ENCODE measurements around the gene TENM3.

Gene TENM3

DNA sequence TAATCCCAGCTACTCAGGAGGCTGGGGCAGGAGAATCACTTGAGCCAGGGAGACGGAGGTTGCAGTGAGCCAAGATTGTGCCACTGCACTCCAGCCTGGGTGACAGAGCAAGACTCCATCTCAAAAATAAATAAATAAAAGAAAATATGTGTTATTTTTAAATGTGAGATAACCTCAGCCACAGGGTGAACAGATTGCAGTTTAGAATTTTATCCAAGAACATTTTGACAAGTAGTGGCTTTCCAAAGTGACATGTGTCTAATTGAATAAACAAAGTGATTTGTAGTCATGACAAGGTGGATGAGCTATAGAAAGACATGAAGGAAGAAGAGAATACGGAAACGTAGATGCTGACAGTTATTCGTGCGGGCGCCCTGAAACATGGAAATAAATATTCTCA lies 497.9 kb downstream of the TENM3 start:
- H3K4me3 ChIP-seq (ENCODE audit: low read length in 2 of 2) = no peak overlapping the region
- H3K27ac ChIP-seq (ENCODE audit: low read depth in 2 of 2, low read length in 2 of 2) = no peak overlapping the region
- H3K9ac ChIP-seq (ENCODE audit: low read depth in 1 of 2, low read length in 2 of 2) = no peak overlapping the region
- no peaks in the 10 kb centered on the region for H3K27me3 ChIP-seq (ENCODE audit: control insufficient read depth in 2 of 2, insufficient read depth in 2 of 2, low read length in 2 of 2)
- H3K36me3 ChIP-seq (ENCODE audit: control insufficient read depth in 2 of 2, insufficient read depth in 2 of 2, low read length in 2 of 2) = no peaks in the 10 kb centered on the region
- H3K9me3 ChIP-seq (ENCODE audit: control insufficient read depth in 2 of 2, low read length in 2 of 2) = no peaks in the 10 kb centered on the region
- no peaks in the 10 kb centered on the region for H3K4me1 ChIP-seq (ENCODE audit: control insufficient read depth in 2 of 2, insufficient read depth in 2 of 2, low read length in 2 of 2)

DNA sequence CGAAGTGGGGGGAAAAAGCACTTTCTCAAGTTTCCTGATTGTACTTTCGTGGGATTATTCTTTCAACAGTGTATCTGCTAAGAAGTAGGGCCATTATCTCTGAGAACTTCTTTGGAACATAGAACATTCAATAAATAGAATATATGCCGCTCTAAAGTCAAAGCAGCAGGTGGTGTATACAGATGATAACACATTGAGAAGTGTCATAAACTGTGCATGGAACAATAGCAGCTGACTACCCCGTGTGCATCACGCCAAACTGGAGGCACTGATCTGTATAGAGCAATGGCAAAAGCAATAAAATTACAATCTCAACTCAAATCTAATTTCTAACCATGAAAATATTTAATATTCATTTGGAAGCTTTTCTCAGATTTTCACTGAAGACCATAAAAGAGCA lies 498.7 kb downstream of the TENM3 start:
- Histone ChIP-seq H3K9ac (ENCODE audit: low read depth in 1 of 2, low read length in 2 of 2) (no peak overlapping the region), H3K27ac (ENCODE audit: low read depth in 2 of 2, low read length in 2 of 2) (no peak overlapping the region), H3K4me1 (ENCODE audit: control insufficient read depth in 2 of 2, insufficient read depth in 2 of 2, low read length in 2 of 2) (no peaks in the 10 kb centered on the region), H3K4me3 (ENCODE audit: low read length in 2 of 2) (no peak overlapping the region), H3K36me3 (ENCODE audit: control insufficient read depth in 2 of 2, insufficient read depth in 2 of 2, low read length in 2 of 2) (no peaks in the 10 kb centered on the region), H3K9me3 (ENCODE audit: control insufficient read depth in 2 of 2, low read length in 2 of 2) (no peaks in the 10 kb centered on the region), H3K27me3 (ENCODE audit: control insufficient read depth in 2 of 2, insufficient read depth in 2 of 2, low read length in 2 of 2) (no peaks in the 10 kb centered on the region)

- H3K4me3 ChIP-seq (ENCODE audit: low read length in 2 of 2) = no peak overlapping the region
- H3K9ac ChIP-seq (ENCODE audit: low read depth in 1 of 2, low read length in 2 of 2) = no peak overlapping the region
- H3K36me3 ChIP-seq (ENCODE audit: control insufficient read depth in 2 of 2, insufficient read depth in 2 of 2, low read length in 2 of 2) = no peaks in the 10 kb centered on the region
- no peaks in the 10 kb centered on the region for H3K27me3 ChIP-seq (ENCODE audit: control insufficient read depth in 2 of 2, insufficient read depth in 2 of 2, low read length in 2 of 2)
- H3K27ac ChIP-seq (ENCODE audit: low read depth in 2 of 2, low read length in 2 of 2) = no peak overlapping the region
- no peaks in the 10 kb centered on the region for H3K4me1 ChIP-seq (ENCODE audit: control insufficient read depth in 2 of 2, insufficient read depth in 2 of 2, low read length in 2 of 2)
- no peaks in the 10 kb centered on the region for H3K9me3 ChIP-seq (ENCODE audit: control insufficient read depth in 2 of 2, low read length in 2 of 2)
Measured at GRCh38 chr4:182743815-182744214, 500.6 kb downstream of the TENM3 start.

GRCh38 chr4:182745237-182745636 lies 502.0 kb downstream of the TENM3 start:
- Histone ChIP-seq H3K9me3 (ENCODE audit: control insufficient read depth in 2 of 2, low read length in 2 of 2) (no peaks in the 10 kb centered on the region), H3K9ac (ENCODE audit: low read depth in 1 of 2, low read length in 2 of 2) (no peak overlapping the region), H3K27me3 (ENCODE audit: control insufficient read depth in 2 of 2, insufficient read depth in 2 of 2, low read length in 2 of 2) (no peaks in the 10 kb centered on the region), H3K36me3 (ENCODE audit: control insufficient read depth in 2 of 2, insufficient read depth in 2 of 2, low read length in 2 of 2) (no peaks in the 10 kb centered on the region), H3K27ac (ENCODE audit: low read depth in 2 of 2, low read length in 2 of 2) (no peak overlapping the region), H3K4me3 (ENCODE audit: low read length in 2 of 2) (no peak overlapping the region), H3K4me1 (ENCODE audit: control insufficient read depth in 2 of 2, insufficient read depth in 2 of 2, low read length in 2 of 2) (no peaks in the 10 kb centered on the region)

GRCh38 chr4:182746876-182747275 lies 503.7 kb downstream of the TENM3 start:
- Histone ChIP-seq H3K4me3 (ENCODE audit: low read length in 2 of 2) (no peak overlapping the region), H3K27ac (ENCODE audit: low read depth in 2 of 2, low read length in 2 of 2) (no peak overlapping the region), H3K9me3 (ENCODE audit: control insufficient read depth in 2 of 2, low read length in 2 of 2) (no peaks in the 10 kb centered on the region), H3K9ac (ENCODE audit: low read depth in 1 of 2, low read length in 2 of 2) (no peak overlapping the region), H3K27me3 (ENCODE audit: control insufficient read depth in 2 of 2, insufficient read depth in 2 of 2, low read length in 2 of 2) (no peaks in the 10 kb centered on the region), H3K4me1 (ENCODE audit: control insufficient read depth in 2 of 2, insufficient read depth in 2 of 2, low read length in 2 of 2) (no peaks in the 10 kb centered on the region), H3K36me3 (ENCODE audit: control insufficient read depth in 2 of 2, insufficient read depth in 2 of 2, low read length in 2 of 2) (no peaks in the 10 kb centered on the region)

- Histone ChIP-seq H3K4me1 (ENCODE audit: control insufficient read depth in 2 of 2, insufficient read depth in 2 of 2, low read length in 2 of 2) (no peaks in the 10 kb centered on the region), H3K9ac (ENCODE audit: low read depth in 1 of 2, low read length in 2 of 2) (no peak overlapping the region), H3K9me3 (ENCODE audit: control insufficient read depth in 2 of 2, low read length in 2 of 2) (no peaks in the 10 kb centered on the region), H3K27ac (ENCODE audit: low read depth in 2 of 2, low read length in 2 of 2) (no peak overlapping the region), H3K36me3 (ENCODE audit: control insufficient read depth in 2 of 2, insufficient read depth in 2 of 2, low read length in 2 of 2) (no peaks in the 10 kb centered on the region), H3K27me3 (ENCODE audit: control insufficient read depth in 2 of 2, insufficient read depth in 2 of 2, low read length in 2 of 2) (no peaks in the 10 kb centered on the region), H3K4me3 (ENCODE audit: low read length in 2 of 2) (no peak overlapping the region)
Measured at GRCh38 chr4:182748283-182748682, 505.1 kb downstream of the TENM3 start.

DNA sequence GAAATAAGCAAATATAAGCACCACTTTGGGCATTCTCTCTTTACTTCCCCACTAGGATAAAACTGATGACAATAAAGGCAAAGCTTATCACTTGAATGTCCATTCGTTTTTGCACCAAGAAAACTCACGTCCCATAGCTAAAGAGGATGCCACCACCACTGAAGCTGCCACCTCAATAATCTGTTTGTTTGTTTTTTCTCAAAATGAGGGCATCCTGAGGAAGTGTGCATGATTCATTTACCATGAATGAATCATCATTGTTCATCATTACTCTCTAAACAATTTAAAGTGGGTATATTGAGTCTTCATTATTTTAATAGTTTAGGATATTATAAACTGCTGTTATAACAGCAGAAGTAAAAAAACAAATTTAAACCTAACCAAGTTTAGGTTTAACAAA lies 505.7 kb downstream of the TENM3 start:
- H3K9me3 ChIP-seq (ENCODE audit: control insufficient read depth in 2 of 2, low read length in 2 of 2) = no peaks in the 10 kb centered on the region

DNA sequence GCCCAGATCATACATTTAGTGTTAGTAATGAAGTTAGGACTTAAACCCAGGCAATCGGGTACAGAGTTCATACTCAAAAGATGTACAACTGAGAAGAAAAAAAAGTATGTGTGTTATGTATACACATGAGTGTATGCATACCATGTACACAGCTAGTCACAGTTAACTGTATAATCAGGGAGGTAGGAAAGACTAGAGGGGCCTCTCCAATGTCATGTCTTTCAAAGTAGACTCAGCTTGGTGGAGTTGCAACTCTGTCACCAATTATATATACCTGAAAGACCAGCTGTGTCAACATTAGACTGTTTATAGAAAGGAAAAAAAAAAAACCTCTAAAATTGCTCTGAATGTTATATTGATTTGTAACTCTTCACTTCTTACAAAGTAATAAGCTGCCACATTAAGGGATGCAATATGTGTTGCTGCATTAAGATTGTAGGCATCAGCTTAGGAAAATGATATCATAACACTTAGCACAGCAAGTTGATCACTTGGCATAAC lies 506.5 kb downstream of the TENM3 start:
- Histone ChIP-seq H3K9ac (ENCODE audit: low read depth in 1 of 2, low read length in 2 of 2) (no peak overlapping the region), H3K27ac (ENCODE audit: low read depth in 2 of 2, low read length in 2 of 2) (no peak overlapping the region), H3K9me3 (ENCODE audit: control insufficient read depth in 2 of 2, low read length in 2 of 2) (no peaks in the 10 kb centered on the region), H3K36me3 (ENCODE audit: control insufficient read depth in 2 of 2, insufficient read depth in 2 of 2, low read length in 2 of 2) (no peaks in the 10 kb centered on the region), H3K27me3 (ENCODE audit: control insufficient read depth in 2 of 2, insufficient read depth in 2 of 2, low read length in 2 of 2) (no peaks in the 10 kb centered on the region), H3K4me3 (ENCODE audit: low read length in 2 of 2) (no peak overlapping the region), H3K4me1 (ENCODE audit: control insufficient read depth in 2 of 2, insufficient read depth in 2 of 2, low read length in 2 of 2) (no peaks in the 10 kb centered on the region)

More for the DNA sequence above, 505.7 kb downstream of the TENM3 start:
- no peak overlapping the region for H3K9ac ChIP-seq (ENCODE audit: low read depth in 1 of 2, low read length in 2 of 2)
- no peak overlapping the region for H3K4me3 ChIP-seq (ENCODE audit: low read length in 2 of 2)
- H3K27me3 ChIP-seq (ENCODE audit: control insufficient read depth in 2 of 2, insufficient read depth in 2 of 2, low read length in 2 of 2) = no peaks in the 10 kb centered on the region
- H3K27ac ChIP-seq (ENCODE audit: low read depth in 2 of 2, low read length in 2 of 2) = no peak overlapping the region
- no peaks in the 10 kb centered on the region for H3K36me3 ChIP-seq (ENCODE audit: control insufficient read depth in 2 of 2, insufficient read depth in 2 of 2, low read length in 2 of 2)
- H3K4me1 ChIP-seq (ENCODE audit: control insufficient read depth in 2 of 2, insufficient read depth in 2 of 2, low read length in 2 of 2) = no peaks in the 10 kb centered on the region

DNA sequence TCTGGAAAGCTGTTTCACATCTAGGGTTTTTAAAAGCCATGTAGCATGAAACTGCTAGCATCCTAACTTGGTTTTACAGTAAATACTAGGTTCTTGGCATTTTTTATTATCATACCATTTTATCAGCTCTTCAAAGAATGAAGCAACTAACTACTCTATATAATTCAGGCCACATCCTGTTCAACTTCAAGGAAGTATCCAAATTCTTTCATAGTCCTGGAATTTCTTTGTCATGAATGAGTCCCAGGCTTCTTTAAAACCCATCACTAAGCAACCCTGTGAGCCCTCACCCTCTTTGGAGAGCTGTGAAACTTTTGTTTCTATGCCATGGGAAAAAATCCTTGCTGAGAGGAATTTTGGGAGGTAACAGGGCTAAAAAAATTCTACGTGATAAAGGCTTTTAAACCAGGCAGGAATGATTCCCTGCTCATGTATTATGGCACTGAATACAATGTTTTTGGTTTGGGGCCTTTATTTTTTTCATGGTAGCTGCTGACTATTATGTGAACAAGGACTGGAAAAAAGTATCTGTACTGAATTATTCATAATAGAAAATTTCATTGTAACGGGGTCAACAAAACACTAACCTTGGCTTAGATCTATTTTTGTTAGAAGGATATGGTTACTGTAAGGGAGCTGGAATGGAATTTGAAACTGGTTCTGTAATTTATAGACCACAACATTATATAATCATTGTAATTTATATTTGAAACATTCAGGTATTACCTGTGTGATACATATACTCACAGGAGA lies 509.1 kb downstream of the TENM3 start:
- no peaks in the 10 kb centered on the region for H3K27me3 ChIP-seq (ENCODE audit: control insufficient read depth in 2 of 2, insufficient read depth in 2 of 2, low read length in 2 of 2)
- no peaks in the 10 kb centered on the region for H3K4me1 ChIP-seq (ENCODE audit: control insufficient read depth in 2 of 2, insufficient read depth in 2 of 2, low read length in 2 of 2)
- H3K9ac ChIP-seq (ENCODE audit: low read depth in 1 of 2, low read length in 2 of 2) = no peak overlapping the region
- H3K27ac ChIP-seq (ENCODE audit: low read depth in 2 of 2, low read length in 2 of 2) = no peak overlapping the region
- no peaks in the 10 kb centered on the region for H3K9me3 ChIP-seq (ENCODE audit: control insufficient read depth in 2 of 2, low read length in 2 of 2)
- H3K36me3 ChIP-seq (ENCODE audit: control insufficient read depth in 2 of 2, insufficient read depth in 2 of 2, low read length in 2 of 2) = no peaks in the 10 kb centered on the region
- H3K4me3 ChIP-seq (ENCODE audit: low read length in 2 of 2) = no peak overlapping the region

- Histone ChIP-seq H3K4me3 (ENCODE audit: low read length in 2 of 2) (no peak overlapping the region), H3K9me3 (ENCODE audit: control insufficient read depth in 2 of 2, low read length in 2 of 2) (no peaks in the 10 kb centered on the region), H3K4me1 (ENCODE audit: control insufficient read depth in 2 of 2, insufficient read depth in 2 of 2, low read length in 2 of 2) (no peaks in the 10 kb centered on the region), H3K36me3 (ENCODE audit: control insufficient read depth in 2 of 2, insufficient read depth in 2 of 2, low read length in 2 of 2) (no peaks in the 10 kb centered on the region), H3K27ac (ENCODE audit: low read depth in 2 of 2, low read length in 2 of 2) (no peak overlapping the region), H3K27me3 (ENCODE audit: control insufficient read depth in 2 of 2, insufficient read depth in 2 of 2, low read length in 2 of 2) (no peaks in the 10 kb centered on the region), H3K9ac (ENCODE audit: low read depth in 1 of 2, low read length in 2 of 2) (no peak overlapping the region)
Measured at GRCh38 chr4:182754895-182755294, 511.7 kb downstream of the TENM3 start.

Measured in mucosa of rectum (tissue), 2 donors.